HG03571 (cell line): ENCODE measurements around the gene WDR70.
"Not testable (repeated sequence)": the region's sequence is repeated elsewhere in the genome, so short reads cannot be mapped to it uniquely, and the experiment has no call there.

ENCODE experiments used
- ATAC-seq: cut with Tn5 transposase; IDR thresholded peaks from one replicate; pipeline ENCODE4 v1.9.1; 2021; ENCODE audit not compliant: unreplicated experiment

Gene WDR70

DNA sequence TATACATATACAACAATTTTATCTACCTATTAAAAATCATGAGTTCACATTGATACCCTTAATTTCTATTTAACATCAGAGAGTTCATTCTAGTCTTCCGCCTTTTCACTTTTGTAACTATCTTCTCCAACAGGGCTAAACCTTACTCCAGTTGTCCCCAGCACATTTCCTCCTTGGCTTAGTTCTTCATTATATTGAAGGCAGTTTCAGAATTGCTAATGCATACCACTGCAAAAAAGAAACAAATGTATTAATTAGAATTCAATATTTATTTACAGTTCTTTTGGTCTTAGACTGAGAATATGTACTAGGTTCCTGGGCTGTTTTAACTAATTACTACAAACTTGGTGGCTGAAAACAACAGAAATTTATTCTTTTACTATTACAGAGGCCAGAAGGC, 132.5 kb downstream of the WDR70 start:
- no peak for ATAC-seq

DNA sequence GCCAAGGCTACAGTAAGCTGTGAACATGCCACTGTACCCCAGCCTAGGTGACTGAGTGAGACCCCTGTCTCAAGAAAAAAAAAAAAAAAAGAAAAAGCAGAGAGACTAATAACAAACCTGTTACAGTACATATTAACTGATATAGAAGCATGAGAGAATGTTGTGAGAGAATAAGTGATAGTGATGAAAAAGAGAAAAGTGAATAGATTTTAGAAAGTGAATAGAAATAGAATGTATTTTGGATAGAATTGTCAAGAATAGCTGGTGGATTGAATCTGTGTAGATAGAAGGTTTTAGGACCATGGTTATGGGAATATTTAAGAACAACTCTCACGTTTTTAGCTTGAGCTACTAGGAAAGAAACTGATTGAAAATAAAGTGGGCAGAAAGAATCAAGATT, 135.8 kb downstream of the WDR70 start:
- no peak for ATAC-seq

DNA sequence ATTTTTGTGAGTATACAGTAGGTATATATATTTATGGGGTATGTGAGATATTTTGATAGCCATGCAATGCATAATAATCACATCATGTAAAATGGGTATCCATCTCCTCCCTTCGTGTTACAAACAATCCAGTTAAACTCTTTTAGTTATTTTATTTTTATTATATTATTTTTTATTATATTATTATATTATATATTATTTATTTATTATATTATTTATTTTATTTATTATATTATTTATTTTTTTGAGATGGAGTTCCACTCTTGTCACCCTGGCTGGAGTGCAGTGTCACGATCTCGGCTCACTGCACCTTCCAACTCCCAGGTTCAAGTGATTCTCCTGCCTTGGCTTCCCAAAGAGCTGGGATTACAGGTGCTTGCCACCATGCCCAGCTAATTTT, 138.6 kb downstream of the WDR70 start:
- ATAC-seq = no peak

DNA sequence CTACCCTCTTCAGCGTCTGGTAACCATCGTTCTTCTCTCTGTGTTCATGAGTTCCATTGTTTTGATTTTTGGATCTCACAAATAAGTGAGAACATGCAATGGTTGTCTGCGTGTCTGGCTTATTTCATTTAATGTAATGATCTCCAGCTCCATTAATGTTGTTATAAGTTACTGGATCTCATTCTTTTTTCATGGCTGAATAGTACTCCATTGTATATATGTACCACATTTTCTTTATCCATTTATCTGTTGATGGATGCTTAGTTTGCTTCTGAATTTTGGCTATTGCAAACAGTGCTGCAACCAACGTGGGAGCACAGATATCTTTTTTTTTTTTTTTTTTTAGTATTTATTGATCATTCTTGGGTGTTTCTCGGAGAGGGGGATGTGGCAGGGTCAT, 139.2 kb downstream of the WDR70 start:
- not testable (repeated sequence) for ATAC-seq

DNA sequence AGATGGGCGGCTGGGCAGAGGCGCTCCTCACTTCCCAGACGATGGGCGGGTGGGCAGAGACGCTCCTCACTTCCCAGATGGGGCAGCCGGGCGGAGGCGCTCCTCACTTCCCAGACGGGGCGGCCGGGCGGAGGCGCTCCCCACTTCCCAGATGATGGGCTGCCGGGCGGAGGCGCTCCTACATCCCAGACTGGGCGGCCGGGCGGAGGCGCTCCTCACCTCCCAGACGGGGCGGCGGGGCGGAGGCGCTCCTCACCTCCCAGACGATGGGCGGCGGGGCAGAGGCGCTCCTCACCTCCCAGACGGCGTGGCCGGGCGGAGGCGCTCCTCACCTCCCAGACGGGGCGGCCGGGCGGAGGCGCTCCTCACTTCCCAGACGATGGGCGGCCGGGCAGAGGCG, 140.2 kb downstream of the WDR70 start:
- ATAC-seq = no peak

DNA sequence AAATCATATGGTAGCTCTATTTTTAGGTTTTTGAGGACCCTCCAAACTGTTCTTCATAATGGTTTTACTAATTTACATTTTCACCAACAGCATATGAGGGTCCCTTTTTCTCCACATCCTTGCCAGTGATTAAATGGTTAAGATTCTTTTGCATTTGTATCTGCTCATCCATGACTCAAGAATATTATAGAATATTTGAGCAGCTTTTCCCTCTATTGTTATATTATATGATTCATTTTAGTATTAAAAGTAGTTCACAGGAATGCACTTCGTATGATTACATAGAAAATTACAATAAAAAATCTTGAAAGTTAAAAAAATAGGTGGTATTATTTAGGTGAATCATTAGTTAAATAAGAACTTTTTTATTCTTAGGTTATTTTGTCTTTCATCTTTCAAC, 140.7 kb downstream of the WDR70 start:
- no peak for ATAC-seq

DNA sequence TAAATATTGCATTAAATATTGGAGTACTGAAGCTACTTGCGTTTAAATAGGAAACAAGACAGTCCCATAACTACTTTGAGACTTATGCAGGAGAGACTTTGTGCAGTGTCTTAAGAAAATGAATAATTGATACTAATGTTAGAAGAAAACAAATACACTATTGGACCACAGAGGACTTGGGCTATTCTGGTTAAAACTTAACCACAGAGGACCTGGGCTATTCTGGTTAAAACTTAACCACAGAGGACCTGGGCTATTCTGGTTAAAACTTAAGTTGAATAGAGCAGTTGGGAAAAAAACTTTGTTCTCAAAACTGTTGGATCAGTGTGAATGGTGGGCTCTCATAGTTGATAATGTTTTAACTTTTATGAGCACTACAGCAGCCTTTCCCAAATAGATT, 141.7 kb downstream of the WDR70 start:
- ATAC-seq = no peak

DNA sequence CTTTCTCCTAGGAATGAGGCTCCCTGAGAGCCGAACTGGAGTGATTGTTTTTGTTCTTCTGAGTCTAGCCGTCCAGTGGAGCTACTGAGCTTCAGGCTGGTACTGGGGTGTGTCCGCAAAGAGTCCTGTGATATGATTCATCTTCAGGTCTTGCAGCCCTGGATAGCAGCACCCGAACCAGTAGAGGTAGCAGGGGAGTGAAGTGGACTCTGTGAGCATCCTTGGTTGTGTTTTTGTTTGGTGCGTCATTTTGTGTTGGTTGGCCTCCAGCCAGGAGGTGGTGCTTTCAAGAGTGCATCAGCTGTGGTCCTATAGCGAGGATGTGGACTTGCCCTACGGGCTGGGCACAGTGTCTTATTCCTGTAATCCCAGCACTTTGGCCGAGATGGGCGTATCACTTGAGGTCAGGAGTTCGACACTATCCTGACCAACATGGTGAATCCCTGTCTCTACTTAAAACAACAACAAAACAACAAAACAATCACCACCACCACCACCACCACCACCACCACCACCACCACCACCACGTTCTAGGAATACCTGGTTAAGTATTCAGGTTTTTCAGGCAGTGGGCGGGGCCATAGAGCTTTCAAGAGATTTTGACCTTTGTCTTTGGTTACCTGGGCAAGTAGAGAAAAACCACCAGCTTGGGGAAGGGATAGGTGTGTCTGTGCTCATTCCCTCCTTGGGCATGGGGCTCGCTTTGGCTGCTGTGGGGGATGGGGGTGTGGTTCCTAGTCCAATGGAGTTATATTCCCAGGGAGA, 154.0 kb downstream of the WDR70 start:
- ATAC-seq = no peak

DNA sequence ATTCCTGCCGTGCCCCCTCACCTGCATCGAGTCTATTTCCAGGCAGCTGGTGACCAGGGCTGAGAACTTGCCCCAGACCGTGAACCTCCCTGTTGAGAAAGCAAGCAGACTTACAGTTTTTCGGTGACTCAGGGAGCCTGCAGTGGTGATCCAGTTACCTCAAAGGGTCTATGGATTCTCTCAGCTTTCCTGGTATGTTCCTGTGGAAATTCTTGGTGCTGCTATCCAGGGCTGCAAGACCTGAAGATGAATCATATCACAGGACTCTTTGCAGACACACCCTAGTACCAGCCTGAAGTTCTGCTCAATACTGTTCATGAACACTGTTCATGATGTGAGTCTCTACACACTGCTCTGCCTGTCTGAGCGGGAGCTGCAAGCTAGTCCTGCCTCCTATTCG, 154.7 kb downstream of the WDR70 start:
- no peak for ATAC-seq

DNA sequence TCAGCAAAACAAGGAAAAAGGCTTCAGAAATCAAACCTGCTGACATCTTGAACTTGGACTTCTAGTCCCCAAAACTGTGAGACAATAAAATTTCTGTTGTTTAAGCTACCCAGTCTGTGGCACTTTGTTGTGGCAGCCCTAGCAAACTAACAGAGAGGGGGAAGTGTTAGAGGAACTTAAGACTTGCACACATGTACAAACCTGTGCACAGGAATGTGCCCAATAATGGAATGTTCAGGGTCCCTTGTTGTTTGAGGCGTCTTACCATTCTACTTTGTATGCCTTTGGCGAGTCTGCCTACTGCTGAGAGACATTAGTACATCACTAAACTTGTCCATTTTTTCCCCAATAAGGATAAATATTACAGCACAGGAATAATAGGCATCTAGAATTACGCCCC, 160.3 kb downstream of the WDR70 start:
- ATAC-seq = no peak

DNA sequence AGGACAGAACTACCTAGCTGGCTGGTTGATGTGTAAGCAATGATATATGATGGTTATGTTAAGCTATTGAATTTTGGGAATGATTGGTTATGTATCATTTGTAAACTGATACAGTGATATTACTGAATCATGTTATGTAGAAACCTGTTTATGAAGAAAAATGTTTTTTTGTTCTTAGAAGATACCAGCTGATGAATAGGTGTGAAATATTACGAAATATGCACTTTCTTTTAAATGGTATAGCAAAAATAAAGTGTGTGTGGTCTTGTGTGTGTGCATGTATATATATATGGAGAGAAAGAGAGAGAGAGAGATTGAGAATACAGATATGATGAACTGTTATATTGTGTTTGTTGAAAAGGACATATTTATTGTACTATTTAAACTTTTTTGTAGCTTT, 164.1 kb downstream of the WDR70 start:
- no peak for ATAC-seq

DNA sequence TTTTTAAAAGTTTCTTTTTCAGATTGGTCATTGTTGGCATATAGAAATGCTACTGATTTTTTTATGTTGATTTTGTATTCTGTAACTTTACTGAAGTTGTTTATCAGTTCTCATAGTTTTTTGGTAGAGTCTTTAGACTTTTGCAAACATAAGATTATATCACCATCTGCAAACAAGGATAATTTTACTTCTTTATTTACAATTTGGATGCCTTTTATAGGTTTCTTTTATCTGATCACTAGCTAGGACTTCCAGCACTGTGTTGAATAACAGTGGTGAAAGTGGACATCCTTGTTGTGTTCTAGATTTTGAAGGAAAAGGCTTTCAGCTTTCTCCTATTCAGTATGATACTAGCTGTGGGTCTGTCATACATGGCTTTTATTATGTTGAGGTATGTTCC, 170.3 kb downstream of the WDR70 start:
- ATAC-seq = no peak

DNA sequence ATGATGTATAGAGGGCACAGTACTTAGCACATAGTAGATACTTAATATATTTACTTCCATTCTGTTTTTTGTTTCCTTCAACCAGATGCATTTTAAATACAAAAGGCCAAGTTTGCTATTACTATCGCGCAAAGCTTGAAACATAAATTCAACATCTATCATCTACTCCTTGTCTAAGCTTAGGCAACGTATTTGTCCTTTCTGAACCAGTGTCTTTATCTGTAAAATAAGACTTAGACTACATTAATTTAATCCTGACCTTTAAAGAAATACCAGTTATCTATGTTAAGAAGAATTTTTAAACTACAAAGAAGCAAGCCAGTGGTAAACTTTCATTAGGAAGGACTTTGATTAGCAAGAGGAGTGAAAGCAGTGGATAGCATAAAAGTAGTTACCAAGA, 173.0 kb downstream of the WDR70 start:
- ATAC-seq = no peak

DNA sequence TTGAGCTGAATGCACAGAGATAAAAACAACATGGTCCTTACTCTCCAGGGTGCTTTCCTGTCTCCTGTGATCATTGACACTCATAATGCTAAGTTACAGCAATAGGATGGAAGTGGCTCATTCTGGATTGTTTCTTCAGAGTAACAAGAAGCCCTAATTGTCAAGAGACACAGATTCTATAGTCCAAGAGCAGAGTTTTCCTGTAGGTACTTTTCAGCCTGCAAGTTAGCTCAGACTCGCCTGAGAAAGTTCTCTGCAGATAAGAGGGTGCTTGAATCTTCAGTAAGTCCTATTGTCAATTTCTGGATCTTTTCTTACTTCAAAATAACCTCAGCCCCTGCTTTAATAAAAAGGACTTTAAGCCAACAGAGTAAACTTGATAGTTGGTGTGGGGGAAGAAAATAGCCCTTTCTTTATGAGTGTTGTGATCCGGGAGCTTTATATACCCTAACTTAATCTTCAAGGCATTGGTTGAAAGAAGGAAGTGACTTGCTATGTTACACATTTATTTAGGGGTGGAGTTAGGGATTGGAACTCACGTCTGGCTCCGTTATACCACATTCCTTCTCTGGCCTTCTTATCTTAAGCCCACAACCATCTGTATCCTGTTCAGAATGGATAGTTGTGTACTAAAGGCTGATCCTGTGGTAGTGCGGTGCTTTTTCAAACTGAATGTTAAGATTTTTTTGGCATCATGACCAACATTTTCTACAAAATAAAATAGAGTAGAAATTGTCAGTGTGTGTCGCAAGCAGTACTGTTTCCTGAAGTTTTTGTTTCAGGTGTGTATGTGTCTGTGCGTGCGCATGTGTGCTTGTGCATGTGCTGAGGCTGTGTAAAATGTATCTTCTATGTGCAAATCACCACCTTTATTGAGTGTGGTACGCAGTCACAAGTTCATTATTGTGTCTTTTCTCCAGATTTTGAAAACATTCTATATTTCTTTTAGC, 173.9 kb downstream of the WDR70 start:
- no peak for ATAC-seq

DNA sequence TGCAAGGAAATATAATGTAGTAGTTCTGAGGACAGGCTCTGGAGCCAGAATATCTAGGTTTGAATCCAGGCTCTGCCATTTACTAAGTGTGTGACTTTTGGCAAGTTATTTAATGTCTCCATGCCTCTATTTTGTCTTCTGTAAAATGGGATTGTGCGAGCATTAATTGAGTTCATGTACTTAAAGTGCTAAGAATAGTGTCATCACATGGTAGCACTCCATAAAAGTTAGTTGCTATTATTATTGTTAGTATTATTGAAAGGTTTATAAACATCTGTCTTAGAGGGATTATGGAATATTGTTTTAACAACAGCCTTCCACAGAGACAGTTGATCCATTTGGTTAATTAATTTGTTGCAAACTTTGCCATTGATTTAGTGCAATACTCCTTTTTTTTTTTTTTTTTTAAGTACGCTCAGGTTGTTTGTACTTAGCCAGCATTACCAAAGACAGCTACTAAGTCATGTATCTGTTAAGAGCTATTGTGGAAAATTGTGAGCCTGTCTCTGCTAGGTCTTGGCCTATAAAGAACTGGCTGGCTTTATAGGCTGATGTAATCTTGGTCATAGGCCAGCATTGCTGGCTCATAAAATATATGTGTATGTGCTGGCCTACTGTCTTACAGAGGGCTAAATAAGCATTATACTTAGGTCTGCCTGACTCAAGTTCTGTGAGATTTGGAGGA, 174.7 kb downstream of the WDR70 start:
- no peak for ATAC-seq

DNA sequence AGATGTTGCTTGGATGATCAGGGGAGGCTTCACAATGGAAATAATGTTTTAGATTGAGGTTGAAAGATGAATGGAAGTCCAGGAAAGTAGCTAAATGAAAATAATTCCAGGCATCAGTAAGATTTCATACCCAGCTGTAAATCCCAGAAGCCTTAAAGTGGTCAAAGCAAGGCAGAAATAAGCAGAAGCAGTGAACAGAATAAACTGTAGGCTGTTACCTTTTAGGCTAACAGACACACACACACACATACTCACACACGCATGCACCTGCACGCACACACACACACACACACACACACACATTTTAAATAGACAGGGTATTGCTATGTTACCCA, 175.3 kb downstream of the WDR70 start:
- ATAC-seq = no peak

DNA sequence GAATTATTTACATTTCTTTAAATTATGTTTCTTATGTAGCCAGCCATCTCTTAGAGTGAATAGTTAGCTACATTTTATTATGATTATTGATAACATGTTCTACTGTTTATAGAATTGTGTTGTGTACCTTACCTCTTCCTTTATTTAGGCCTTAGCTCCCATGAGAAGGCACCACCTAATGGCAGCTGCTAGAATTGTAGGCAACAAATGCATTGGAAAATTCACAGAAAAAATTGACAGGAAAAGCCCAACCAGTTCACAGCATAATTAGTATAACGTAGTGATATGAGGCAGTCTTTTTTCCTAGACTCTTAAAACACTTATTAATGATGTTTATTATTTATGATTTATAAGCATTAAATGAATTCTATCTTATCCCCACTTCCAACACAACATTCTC, 175.8 kb downstream of the WDR70 start:
- no peak for ATAC-seq

DNA sequence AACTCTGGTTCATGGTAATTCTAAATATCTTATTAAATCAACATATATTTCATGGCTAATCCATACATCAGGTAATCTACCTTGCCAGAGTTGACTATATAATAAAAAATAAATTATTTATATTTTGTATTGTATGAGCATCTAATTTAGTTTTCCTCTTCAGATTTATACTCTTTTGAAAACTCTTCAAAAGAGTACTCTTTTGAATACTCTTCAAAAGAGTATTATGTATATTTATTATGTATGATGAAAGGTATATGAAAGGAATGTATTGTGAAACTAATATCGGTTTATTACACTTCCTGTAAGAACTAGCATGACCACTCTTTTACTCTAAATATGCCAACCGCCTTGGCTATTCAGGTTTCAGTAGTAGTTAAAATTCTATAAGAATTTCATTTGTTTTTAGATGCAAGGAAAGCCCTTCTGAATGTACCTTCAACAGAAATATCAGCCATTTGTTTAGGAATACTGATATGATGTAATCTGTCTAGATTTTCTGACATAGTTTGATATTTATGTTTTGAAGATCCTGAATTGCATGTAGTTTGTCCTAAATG, 178.7 kb downstream of the WDR70 start:
- no peak for ATAC-seq

DNA sequence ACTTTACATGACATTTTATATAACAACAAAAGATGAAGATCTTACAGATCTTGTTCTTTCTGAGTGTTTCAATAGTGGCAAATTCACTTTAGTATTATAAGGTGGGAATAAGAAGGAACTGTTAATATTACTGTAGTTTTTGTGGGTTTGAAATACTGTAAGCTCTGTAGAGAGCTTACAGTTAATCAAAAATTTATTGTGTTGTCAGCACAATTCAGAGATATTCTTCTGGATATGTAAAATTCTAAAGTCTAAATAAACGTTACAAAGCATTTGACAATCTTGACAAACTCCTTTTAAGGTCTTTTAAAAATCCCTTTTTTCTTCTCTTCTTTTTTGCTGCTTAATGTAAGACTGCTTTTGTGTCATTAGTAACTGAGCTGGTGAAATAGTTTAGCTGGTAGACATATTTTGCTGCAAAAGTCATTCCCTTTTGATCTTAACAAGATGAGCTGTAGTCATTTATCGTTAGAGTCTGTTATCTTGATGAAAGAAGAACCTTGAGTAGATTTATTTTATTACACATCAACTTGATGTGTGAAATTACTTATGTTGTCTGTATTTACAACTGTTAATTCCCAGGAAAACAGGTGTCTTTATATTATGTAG, 186.0 kb downstream of the WDR70 start:
- no peak for ATAC-seq

DNA sequence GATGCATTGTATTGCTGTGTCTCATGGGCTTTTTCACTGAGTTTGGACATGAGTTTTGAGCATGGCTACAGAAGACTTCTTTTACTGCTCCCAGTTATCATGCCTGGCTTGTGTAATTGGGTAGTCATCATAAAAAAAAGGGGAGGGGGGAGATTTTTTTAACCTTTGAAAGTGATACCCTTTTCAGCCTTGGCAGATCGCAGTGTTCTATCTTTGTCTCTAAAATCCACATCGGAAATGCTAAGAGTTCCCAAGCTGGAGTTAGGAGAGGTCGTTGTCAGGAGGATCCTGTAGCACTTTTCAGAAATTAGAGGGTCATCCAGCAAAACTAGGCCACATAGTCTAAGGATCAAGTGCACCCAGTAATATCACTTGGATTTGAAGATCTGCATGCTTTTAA, 188.4 kb downstream of the WDR70 start:
- ATAC-seq = no peak
